HAP-1 (cell line): ENCODE measurements around the gene SPECC1.
"Not testable (repeated sequence)": the region's sequence is repeated elsewhere in the genome, so short reads cannot be mapped to it uniquely, and the experiment has no call there.

Experiments
- DNase-seq, 2 experiments: peaks; one replicate each; pipeline ENCODE4 v3.0.0-alpha.2; 2016 to 2020; ENCODE audit warnings: low spot score in 2 of 2
- H3K27me3 ChIP-seq: fragments of 250-450 bp; sonication (Bioruptor Pico); 2 replicates; pipeline ENCODE4 v1.5.1; 2020; ENCODE audit warnings: low read depth, mild to moderate bottlenecking, moderate library complexity
- H3K36me3 ChIP-seq: fragments of 250-450 bp; sonication (Bioruptor Pico); replicated peaks from 2 replicates; pipeline ENCODE4 v1.5.1; 2020; ENCODE audit warnings: mild to moderate bottlenecking
- H3K4me1 ChIP-seq: fragments of 250-450 bp; sonication (Bioruptor Pico); 2 replicates; pipeline ENCODE4 v1.5.1; 2020; ENCODE audit warnings: mild to moderate bottlenecking
- H3K4me3 ChIP-seq: fragments of 250-450 bp; sonication (Bioruptor Pico); 2 replicates; pipeline ENCODE4 v1.5.1; 2020; ENCODE audit warnings: mild to moderate bottlenecking, moderate library complexity
- H3K9me3 ChIP-seq: fragments of 250-450 bp; sonication (Bioruptor Pico); 2 replicates; pipeline ENCODE4 v1.5.1; 2020; ENCODE audit warnings: mild to moderate bottlenecking, moderate library complexity
- in situ Hi-C: fragments of 300-500 bp; cut with MboI; formaldehyde crosslinking; loops from 3 replicates; pipeline ENCODE4 v1.14.3; 2020; ENCODE audit warnings: low sequenced_read_pairs, inconsistent platforms, mixed read lengths

SPECC1 gene

DNA sequence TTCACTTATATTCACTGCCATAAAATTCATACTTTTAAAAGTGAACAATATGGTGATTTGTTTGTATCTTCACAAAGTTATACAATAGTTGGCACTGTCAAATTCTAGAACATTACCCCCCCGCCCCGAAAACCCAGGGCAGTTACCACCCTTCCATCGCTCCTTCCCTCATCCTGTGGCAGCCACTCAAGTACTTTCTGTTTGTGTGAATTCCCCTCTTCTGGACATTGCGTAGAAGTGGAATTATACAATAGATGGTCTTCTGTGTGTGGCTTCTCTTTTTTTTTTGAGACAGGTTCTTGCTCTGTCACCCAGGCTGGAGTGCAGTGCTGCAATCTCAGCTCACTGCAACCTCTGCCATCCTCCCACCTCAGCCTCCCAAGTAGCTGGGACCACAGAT, 58.6 kb downstream of the SPECC1 start:
- Histone ChIP-seq H3K4me3 (no peak overlapping the region), H3K4me1 (peaks cover 12% of the 10 kb centered on the region; the same call in 1 of the 2 replicates), H3K27me3 (no peaks in the 10 kb centered on the region), H3K36me3 (no peaks in the 10 kb centered on the region), H3K9me3 (no peaks in the 10 kb centered on the region)
- DNase-seq: no peak
- in situ Hi-C loops: no loop called here

DNA sequence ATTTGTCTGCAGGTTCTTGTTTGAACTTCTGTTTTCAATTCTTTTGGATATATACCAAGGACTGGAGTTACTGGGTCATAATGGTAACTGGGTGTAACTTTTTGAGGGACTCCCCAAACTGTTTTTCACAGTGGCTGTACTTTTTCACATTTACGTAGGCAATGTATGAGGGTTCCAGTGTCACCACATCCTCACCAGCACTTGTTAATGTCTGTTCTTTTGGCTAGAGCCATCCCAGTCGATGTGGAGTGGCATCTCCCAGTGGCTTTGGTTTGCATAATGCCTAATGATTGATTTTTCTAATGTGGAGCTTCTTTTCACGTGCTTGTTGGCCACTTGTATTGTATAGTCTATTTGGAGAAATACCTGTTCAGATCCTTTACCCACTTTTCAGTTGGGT, 59.3 kb downstream of the SPECC1 start:
- H3K4me1 ChIP-seq: peaks cover 7% of the 10 kb centered on the region; the same call in 1 of the 2 replicates
- no peaks in the 10 kb centered on the region for H3K36me3 ChIP-seq
- no peak for DNase-seq
- H3K27me3 ChIP-seq: no peaks in the 10 kb centered on the region
- H3K9me3 ChIP-seq: no peaks in the 10 kb centered on the region
- in situ Hi-C loops: no loop called here
- no peak overlapping the region for H3K4me3 ChIP-seq

DNA sequence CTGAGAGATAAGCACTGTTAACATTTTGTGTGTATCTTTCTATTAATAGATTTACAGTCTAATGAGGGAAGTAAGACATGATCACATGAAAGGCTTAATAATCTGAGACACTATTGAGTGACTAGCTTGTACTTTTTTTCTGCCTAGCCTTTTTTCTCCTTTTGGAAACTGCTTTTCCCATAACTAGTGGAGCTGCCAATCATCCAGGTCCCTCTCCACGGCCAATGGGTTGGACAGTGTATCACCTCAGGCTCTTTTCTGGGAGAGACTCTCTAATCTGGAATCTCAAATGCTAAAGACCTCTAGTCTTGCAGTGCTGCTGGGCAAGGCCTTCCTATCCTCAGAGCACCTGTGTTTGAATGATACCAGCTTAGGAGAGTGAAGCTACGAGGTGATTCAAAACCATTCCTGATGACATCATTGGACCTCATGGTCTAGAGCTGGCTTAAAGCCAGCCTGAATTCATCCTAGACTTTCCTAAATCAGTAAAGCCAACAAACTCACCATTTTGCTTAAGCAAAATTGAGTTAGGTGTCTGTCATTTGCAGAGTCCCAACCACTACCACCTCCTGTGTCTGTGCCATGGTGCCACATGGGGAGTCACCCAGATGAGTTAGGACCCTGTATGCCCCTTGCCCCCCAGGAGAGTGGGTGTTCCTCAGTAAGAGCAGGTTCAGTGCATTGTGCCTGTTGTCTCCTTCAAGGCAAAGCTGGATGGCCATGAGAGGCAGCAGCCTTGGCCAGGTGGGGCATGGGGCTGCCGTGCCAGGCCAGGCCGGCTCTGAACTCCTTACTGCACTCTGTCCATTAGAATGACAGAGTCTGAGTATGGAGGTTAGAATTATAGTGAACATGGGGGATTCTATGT, 62.9 kb downstream of the SPECC1 start:
- no peak for DNase-seq
- no peaks in the 10 kb centered on the region for H3K9me3 ChIP-seq
- H3K36me3 ChIP-seq: no peaks in the 10 kb centered on the region
- in situ Hi-C loops: no loop called here
- H3K4me1 ChIP-seq: no peaks in the 10 kb centered on the region
- H3K27me3 ChIP-seq: no peaks in the 10 kb centered on the region
- no peak overlapping the region for H3K4me3 ChIP-seq

DNA sequence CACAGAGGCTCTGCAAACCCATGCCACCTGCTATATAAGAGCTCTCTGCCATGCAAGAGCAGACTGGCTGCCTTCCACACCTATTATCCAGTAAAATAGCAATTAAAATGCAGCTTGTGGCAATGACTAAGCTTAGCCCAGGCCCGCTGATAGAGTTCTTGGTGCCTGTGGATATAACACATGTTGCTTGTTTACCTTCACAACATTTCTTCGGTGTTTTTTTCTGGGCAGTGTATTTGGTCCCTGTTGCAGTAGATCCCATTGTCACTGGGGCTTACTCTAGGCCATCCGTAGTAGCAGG, 63.5 kb downstream of the SPECC1 start:
- Histone ChIP-seq H3K4me1 (no peaks in the 10 kb centered on the region), H3K36me3 (no peaks in the 10 kb centered on the region), H3K4me3 (no peak overlapping the region), H3K9me3 (no peaks in the 10 kb centered on the region), H3K27me3 (no peaks in the 10 kb centered on the region)
- in situ Hi-C loops: no loop called here
- DNase-seq: no peak

DNA sequence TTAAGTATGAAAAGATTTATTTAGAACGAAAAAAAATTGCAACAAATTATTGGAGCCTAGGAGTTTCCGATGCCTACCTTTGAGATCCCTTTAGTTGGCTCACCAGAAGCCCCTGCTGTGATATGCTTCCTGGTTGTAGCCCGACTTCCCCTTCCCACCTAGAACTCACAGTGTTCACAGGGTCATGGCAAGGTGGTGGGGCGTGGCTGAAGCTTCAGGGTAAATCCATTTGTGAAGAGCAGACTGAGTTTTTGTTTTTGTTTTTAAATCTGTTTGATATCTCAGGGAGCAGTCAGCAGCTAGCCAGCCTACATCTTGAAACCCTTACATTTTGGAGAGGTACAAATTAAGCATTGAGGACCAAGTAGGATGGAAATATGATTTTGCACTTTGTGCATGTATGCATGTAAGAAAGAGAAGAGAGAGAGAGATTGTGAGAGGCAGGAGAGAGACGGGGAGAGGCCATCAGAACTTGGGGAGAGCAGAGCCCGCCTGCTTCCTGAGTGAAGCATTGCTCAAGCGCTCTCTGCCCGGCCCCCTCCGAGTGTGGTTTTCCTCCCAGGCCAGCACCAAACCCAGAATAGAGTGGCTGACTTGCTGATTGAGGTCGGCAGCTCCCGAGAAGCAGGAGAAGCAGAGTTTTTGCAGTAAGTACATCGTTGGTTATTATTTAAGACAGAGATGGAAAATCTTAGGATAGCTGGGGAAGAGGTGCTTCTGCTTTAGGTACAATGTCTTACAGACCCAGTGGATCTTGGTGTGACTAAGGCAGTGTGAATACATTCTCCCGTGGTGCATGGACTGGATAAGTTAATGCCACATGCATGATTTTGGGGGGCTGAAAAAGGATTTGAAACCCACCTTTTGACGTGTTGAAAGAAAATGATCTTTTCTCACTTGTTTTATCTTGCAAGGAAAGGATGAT, 64.2 kb downstream of the SPECC1 start:
- no peak for DNase-seq
- Histone ChIP-seq H3K4me3 (no peak overlapping the region), H3K27me3 (no peaks in the 10 kb centered on the region), H3K9me3 (no peaks in the 10 kb centered on the region), H3K36me3 (no peaks in the 10 kb centered on the region), H3K4me1 (no peaks in the 10 kb centered on the region)
- in situ Hi-C loops: no loop called here

DNA sequence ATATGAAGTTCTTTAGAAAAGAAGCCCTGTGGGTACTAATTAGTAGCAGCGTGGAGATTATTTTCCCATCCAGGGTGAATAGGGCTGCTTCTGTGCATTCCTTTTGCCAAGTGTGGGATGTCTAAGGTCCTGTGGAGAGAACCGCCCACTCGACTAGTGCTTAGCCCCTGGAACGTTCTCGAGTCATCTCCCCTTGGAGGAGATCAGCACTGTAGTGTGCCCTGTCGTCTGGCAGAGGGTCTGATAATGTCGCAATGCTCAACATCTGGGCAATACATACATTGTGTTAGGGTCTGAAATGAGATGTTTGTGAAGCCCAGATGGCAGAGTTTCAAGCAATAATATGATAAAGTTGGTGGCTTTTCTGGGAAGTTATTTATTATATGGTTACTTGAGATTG, 64.8 kb downstream of the SPECC1 start:
- Histone ChIP-seq H3K36me3 (no peaks in the 10 kb centered on the region), H3K27me3 (no peaks in the 10 kb centered on the region), H3K9me3 (no peaks in the 10 kb centered on the region), H3K4me3 (no peak overlapping the region), H3K4me1 (no peaks in the 10 kb centered on the region)
- no peak for DNase-seq
- in situ Hi-C loops: no loop called here

DNA sequence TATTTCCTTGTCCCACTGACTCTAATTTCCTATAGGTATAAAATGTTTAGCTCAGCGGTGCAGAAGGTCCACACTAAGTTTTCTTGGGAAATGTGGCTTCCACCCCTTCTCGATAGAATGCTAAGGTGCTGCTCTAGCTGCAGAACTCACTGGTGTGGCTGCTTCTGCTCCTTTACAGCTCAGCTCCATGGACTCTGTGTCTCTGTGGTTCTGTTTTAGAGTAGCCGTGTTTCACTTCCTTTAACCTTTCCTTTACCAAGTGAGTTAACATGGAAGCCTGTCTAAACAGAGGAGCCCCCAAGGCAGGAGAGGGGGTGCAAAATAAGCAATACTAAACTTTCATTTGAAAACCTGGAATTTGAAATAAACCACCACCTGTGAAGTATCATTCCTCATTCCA, 65.3 kb downstream of the SPECC1 start:
- in situ Hi-C loops: no loop called here
- H3K27me3 ChIP-seq: no peaks in the 10 kb centered on the region
- no peaks in the 10 kb centered on the region for H3K9me3 ChIP-seq
- DNase-seq: no peak
- H3K4me3 ChIP-seq: no peak overlapping the region
- H3K4me1 ChIP-seq: no peaks in the 10 kb centered on the region
- H3K36me3 ChIP-seq: no peaks in the 10 kb centered on the region

DNA sequence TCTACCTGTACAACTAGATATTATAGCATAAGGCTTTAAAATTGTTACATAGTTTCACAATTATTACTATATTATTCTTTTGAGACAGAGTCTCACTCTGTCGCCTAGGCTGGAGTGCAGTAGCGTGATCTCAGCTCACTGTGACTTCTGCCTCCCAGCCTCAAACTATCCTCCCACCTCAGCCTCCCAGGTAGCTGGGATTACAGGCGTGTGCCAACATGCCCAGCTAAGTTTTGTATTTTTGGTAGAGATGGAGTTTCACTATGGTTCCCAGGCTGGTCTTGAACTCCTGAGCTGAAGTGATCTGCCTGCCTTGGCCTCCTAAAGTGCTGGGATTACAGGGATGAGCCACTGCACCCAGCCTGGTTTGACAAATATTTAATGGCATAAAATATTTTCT, 67.0 kb downstream of the SPECC1 start:
- in situ Hi-C loops, H3K27me3 ChIP-seq, H3K4me1 ChIP-seq, H3K4me3 ChIP-seq, H3K36me3 ChIP-seq, DNase-seq, H3K9me3 ChIP-seq: not testable (repeated sequence)

DNA sequence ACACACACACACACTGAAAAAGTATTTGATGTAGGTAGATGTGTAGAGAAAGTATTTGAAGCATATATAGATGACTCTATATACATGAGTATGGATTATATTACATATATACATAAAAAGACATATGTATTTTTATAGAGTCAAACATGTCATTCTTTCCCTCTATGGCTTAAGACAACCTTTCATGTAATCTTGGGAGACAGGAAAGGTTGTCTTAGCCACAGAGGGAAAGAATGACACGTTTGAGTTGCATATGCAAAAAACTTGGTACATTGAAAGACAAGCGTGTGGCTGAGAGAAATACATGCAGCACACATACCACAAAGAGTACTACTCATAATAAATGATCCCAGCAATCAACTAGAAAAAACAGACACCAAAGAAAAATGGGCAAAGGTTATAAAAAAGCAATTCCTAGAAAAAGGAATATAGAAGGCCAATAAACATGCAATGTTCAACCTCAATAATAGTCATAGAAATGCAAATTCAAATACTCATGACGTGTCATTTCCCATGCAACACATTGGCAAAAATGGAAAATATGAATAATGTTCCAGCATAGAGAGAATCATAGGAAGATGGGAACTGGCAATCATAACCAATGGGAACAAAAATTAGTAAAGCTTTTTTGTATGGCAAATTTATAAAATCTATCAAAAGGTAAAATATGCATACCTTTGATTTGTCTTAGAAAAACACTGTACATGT, 69.0 kb downstream of the SPECC1 start:
- in situ Hi-C loops: no loop called here
- no peaks in the 10 kb centered on the region for H3K4me1 ChIP-seq
- H3K27me3 ChIP-seq: no peaks in the 10 kb centered on the region
- H3K36me3 ChIP-seq: no peaks in the 10 kb centered on the region
- DNase-seq: no peak
- H3K9me3 ChIP-seq: no peaks in the 10 kb centered on the region
- no peak overlapping the region for H3K4me3 ChIP-seq

DNA sequence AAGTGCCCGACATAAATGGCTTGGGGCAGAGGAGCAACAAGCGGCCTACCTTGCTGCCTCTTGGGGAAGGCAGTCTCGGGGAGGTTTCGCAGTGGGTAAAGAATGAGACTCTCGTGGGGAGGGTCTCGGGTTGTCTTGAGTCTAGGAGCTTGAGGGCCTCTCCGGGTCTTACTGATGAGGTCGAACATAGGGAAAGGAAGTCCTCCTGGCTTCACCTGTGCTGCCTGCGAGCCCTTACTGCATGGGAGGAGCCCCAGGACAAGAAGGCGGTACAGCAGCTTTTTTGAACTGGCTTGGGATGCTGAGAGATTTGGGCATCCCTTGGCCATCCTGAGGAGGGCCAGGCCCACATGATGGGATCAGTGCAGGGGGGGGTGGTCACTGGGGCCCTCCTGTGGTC, 71.4 kb downstream of the SPECC1 start:
- H3K4me1 ChIP-seq: peaks cover 3% of the 10 kb centered on the region
- H3K27me3 ChIP-seq: no peaks in the 10 kb centered on the region
- no peak overlapping the region for H3K4me3 ChIP-seq
- H3K36me3 ChIP-seq: no peaks in the 10 kb centered on the region
- no peaks in the 10 kb centered on the region for H3K9me3 ChIP-seq
- no peak for DNase-seq
- in situ Hi-C loops: no loop called here

DNA sequence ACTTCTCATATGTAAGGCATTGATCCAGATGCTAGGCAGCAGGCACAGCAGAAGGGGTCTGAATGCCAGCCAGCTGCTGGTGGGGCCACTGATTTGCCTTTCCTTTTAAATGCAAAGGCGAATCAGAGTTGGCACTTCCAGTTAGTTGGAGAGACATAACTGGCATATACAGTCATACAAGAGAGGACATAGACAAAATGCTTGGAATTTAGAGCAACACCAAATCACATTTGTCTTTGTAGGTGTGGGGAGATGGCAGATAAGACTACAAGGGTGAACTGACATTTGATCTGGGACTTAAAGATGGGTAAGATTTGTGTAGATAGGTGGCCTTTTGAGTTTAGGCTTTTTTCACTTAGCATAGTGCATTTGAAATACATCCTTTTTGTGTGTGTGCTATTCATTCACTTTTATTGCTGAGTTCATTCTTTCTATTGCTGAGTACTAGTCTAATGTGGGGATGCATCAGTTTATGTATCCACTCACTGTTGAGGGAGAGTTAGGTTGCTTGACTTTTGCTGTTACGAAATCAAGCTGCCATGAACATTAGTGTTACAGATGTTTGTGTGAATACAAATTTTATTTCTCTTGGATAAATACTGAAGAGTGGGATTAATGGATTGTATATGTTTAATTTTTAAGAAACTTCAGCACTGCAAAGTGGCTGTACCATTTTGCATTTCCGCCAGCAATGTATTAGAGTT, 74.1 kb downstream of the SPECC1 start:
- H3K27me3 ChIP-seq: no peaks in the 10 kb centered on the region
- no peak overlapping the region for H3K4me3 ChIP-seq
- no peaks in the 10 kb centered on the region for H3K9me3 ChIP-seq
- DNase-seq: no peak
- in situ Hi-C loops: no loop called here
- peaks cover 6% of the 10 kb centered on the region for H3K4me1 ChIP-seq
- H3K36me3 ChIP-seq: no peaks in the 10 kb centered on the region

DNA sequence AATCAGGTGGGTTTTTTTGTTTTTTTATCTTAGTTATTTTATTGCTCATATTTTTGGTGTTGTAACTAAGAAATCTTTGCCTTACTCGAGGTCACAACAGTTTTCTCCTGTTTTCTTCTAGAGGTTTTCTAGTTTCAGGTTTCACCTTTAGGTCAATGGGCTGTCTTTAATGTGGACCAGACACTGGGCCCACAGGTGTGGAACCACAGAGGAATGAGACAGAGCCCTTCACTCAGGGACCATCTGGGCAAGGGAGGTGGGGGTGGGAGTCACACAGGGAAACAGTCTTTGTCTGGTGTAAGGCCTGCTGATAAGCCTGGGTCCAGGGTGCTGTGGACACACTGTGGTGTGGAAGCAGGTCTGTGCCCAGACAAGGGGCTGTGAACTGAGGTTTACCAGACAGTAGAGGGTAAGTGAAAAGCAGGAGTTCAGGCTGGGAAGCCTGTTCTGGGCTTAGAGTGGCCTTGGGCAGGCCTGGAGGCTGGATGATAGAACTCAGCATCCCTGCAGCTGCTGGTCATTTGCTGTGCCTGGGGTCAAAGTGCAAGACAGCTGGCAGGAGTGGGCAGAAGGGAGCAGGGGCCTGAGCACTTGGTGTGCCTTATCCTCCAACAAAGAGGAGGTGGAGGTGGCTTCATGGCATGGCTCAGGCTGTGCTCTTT, 75.6 kb downstream of the SPECC1 start:
- Histone ChIP-seq H3K4me3 (no peak overlapping the region), H3K4me1 (peaks cover 6% of the 10 kb centered on the region), H3K27me3 (no peaks in the 10 kb centered on the region), H3K36me3 (no peaks in the 10 kb centered on the region), H3K9me3 (no peaks in the 10 kb centered on the region)
- in situ Hi-C loops: no loop called here
- no peak for DNase-seq

DNA sequence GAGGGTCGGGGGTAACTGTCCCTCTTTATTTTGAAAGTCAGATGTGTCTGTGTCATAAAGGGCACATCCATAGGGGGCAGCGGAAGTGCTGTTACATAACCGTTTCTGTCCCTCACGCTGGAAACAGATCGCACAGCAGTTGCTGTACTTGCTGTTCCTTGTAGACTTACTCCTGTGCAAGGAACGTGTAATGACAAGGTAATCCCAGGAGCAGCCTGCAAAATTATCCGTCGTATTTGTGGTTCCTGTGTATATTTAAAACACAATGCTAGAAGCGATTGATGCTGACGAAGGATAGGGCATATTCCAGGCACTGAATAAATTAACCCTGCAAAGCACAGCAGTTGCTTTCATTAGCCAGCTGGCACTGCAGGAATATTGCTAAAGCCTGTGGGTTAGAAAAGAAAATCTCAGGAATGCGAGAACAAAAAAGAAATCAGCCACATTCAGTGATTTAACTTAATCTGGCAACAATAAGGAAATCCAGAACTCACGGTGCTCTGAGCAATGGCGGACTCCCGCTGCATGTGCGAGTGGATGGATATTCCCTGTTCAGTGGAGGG, 76.2 kb downstream of the SPECC1 start:
- Histone ChIP-seq H3K9me3 (no peaks in the 10 kb centered on the region), H3K4me3 (no peak overlapping the region), H3K27me3 (no peaks in the 10 kb centered on the region), H3K4me1 (peaks cover 6% of the 10 kb centered on the region), H3K36me3 (no peaks in the 10 kb centered on the region)
- in situ Hi-C loops: no loop called here
- peak; percentile 9 to 20 for DNase-seq
